Measurements from ENCODE around the gene GNAQ. TPM values are rescaled to one million over a fixed set of nuclear protein-coding genes. Genes with fewer than 3 reads are reported as not detected.

GNAQ gene
- total RNA-seq, 2 donors from 2014 or later: 15.8 to 22.1 TPM

DNA sequence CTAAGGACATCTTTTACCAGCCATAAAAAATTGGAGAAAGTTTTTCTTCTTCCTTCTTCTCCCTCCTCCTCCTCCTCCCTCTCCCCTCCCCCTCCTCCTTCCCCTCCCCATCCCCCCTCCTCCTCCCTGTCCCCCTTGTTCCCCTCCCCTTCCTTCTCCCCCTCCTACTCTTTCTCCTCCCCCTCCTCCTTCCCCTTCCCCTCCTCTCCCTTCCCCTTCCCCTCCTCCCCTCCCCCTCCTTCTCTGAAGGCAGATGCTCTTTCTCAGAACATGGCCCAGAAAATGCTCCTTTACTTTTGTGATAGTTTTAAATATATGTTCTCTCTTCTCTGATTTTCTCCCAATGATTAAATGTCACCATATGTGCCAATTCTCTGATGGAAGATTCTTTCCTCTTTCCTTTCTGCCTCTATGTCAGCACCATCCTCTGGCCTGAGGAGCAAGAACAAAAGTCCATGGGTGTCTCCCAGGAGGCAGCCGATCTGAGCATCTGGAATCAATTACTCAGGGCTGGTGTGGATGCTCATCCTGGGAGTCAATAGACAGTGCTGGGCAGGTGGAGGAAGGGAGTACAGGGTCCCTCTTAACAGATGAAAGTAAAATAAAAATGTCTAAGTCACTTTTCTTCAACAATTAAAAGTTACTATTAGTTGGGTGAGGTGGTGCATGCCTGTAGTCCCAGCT is 320.5 kb downstream of the GNAQ start:
- no peak overlapping the region for H3K4me3 ChIP-seq
- H3K4me1 ChIP-seq: no peaks in the 10 kb centered on the region
- no peak overlapping the region for H3K27ac ChIP-seq
- DNase-seq (no peak), ATAC-seq (no peak)
- H3K36me3 ChIP-seq (replicated peaks in 1 of 2; ENCODE audit: insufficient read depth in 1 of 2, low read depth in 2 of 2): no peaks in the 10 kb centered on the region
- 65 to 89% methylated on average over 1 of the region's 1 CpG for WGBS, 2 donors
- TF ChIP-seq CTCF (IDR thresholded peaks at IDR 0.05) (no peak), POLR2A (IDR thresholded peaks at IDR 0.05) (no peak)
- no peaks in the 10 kb centered on the region for H3K9me3 ChIP-seq
- no peaks in the 10 kb centered on the region for H3K27me3 ChIP-seq
- intact Hi-C loops (cut with DNase I): no loop called here

GRCh38 chr9:77710316-77710715 is 321.3 kb downstream of the GNAQ start:
- H3K27ac ChIP-seq: no peak overlapping the region
- no peaks in the 10 kb centered on the region for H3K4me1 ChIP-seq
- TF ChIP-seq POLR2A (IDR thresholded peaks at IDR 0.05): no peak
- no peak for TF ChIP-seq CTCF (IDR thresholded peaks at IDR 0.05)
- no peak overlapping the region for H3K4me3 ChIP-seq
- intact Hi-C loops (cut with DNase I): no loop called here
- no peaks in the 10 kb centered on the region for H3K36me3 ChIP-seq (replicated peaks in 1 of 2; ENCODE audit: insufficient read depth in 1 of 2, low read depth in 2 of 2)
- no peaks in the 10 kb centered on the region for H3K9me3 ChIP-seq
- H3K27me3 ChIP-seq: no peaks in the 10 kb centered on the region
- ATAC-seq (no peak), DNase-seq (no peak)
- whole genome bisulfite sequencing, 2 donors: 69 to 90% methylated on average over 2 of the region's 2 CpGs

DNA sequence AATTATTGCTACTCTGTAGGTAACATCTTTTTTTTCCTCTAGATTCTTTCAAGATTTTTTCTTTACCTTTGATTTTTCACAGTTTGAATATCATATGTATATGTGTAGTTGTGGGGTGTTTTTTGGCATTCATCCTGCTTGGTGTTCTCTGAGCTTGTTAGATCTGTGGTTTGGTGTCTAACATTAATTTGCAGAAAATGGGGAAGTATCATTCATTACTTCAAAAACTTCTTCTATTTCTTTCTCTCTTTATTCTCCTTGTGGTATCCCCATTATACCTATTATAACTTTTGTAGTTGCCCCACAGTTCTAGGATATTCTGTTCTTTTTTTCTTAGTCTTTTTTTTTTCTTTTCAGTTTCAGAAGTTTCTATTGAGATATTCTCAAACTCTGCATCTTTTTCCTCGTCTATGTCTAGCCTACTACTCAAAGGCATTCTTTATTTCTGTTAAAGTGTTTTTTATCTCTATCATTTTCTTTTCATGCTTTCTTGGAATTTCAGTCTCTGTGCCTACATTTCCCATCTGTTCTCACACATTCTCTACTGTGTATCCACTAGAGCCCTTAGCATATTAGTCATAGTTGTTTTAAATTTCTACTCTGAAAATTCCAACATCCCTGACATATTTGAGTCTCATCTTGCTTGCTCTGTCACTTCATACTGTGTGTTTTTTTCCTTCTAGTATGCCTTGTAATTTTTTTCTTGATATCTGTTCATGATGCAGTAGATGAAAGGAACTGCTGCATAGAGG is 323.4 kb downstream of the GNAQ start:
- intact Hi-C loops (cut with DNase I): no loop called here
- no peaks in the 10 kb centered on the region for H3K9me3 ChIP-seq
- 71 to 77% methylated on average over 1 of the region's 1 CpG for WGBS, 2 donors
- no peaks in the 10 kb centered on the region for H3K4me1 ChIP-seq
- no peak overlapping the region for H3K4me3 ChIP-seq
- ATAC-seq: no peak
- H3K27ac ChIP-seq: no peak overlapping the region
- no peaks in the 10 kb centered on the region for H3K27me3 ChIP-seq
- DNase-seq: no peak
- TF ChIP-seq POLR2A (IDR thresholded peaks at IDR 0.05) (no peak), CTCF (IDR thresholded peaks at IDR 0.05) (no peak)
- no peaks in the 10 kb centered on the region for H3K36me3 ChIP-seq (replicated peaks in 1 of 2; ENCODE audit: insufficient read depth in 1 of 2, low read depth in 2 of 2)

DNA sequence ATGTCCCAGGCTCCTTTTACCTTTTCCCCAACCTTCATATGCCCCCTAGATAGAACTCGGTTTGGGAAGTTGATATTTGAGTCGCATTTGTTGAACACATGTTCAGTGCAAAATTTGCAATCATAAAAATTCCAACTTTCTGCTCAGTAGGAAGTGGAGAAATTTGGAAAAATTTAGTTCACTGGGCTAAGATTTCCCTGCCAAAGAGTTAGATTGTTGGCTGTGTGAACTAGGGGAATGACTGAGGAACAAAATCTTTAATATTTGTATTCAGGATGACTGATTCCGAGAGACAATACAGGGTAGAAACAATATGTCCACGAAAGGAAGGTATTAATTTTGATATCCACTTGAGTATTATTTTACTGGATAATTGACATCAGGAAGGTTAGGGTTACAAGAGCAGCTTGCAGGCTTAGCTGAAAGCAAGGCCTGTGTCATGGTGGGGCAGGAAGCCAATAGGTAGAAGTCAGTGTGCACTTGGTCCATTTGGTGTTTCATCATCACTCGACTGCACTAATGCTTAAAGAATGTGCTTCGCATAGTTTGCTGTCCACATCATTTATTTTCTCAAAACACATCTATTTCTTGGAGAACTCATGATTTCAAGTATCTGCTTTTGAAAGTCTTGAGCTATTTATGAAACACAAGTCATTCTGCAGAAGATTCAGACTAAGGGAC is 324.1 kb downstream of the GNAQ start:
- peak; percentile 68 for ATAC-seq
- 66 to 74% methylated on average over 6 of the region's 6 CpGs for WGBS, 2 donors
- Histone ChIP-seq H3K27me3 (no peaks in the 10 kb centered on the region), H3K4me1 (no peaks in the 10 kb centered on the region), H3K9me3 (no peaks in the 10 kb centered on the region), H3K4me3 (no peak overlapping the region), H3K27ac (no peak overlapping the region), H3K36me3 (replicated peaks in 1 of 2; ENCODE audit: insufficient read depth in 1 of 2, low read depth in 2 of 2) (no peaks in the 10 kb centered on the region)
- TF ChIP-seq POLR2A (IDR thresholded peaks at IDR 0.05) (no peak), CTCF (IDR thresholded peaks at IDR 0.05) (no peak)
- peak; percentile 31 to 69 (median 54) for DNase-seq
- intact Hi-C loops (cut with DNase I): no loop called here

All from body of pancreas (tissue), 4 donors.